Osteoblast (primary cell): ENCODE measurements around the gene NCLN. TPM values are rescaled to one million over a fixed set of nuclear protein-coding genes. Genes with fewer than 3 reads are reported as not detected.
A peak's percentile ranks its signal among the peaks of the same experiment; 100 is the strongest.

Experiments used
- DNase-seq: peaks from one replicate; pipeline ENCODE4 v3.0.0; 2011; ENCODE audit warnings: low spot score, mixed read lengths; ENCODE audit not compliant: insufficient read length; ENCODE audit errors: missing footprints
- H2AFZ ChIP-seq: 2 replicates; pipeline ENCODE4 v1.6.0; 2011; ENCODE audit warnings: mild to moderate bottlenecking, low read length
- H3K27ac ChIP-seq: 2 replicates; pipeline ENCODE4 v1.5.1; 2011; ENCODE audit warnings: mild to moderate bottlenecking, low read depth, low read length, moderate library complexity
- H3K27me3 ChIP-seq: 2 replicates; pipeline ENCODE4 v1.6.0; 2012; ENCODE audit warnings: mild to moderate bottlenecking, control low read depth, inconsistent platforms, low read length, moderate library complexity; ENCODE audit not compliant: insufficient read depth
- H3K36me3 ChIP-seq: 2 replicates; pipeline ENCODE4 v1.5.1; 2011; ENCODE audit warnings: mild to moderate bottlenecking, low read length, control low read depth, moderate library complexity; ENCODE audit not compliant: insufficient read depth
- H3K4me1 ChIP-seq: 2 replicates; pipeline ENCODE4 v1.5.1; 2011; ENCODE audit warnings: mild to moderate bottlenecking, low read length, control low read depth, moderate library complexity; ENCODE audit not compliant: insufficient read depth
- H3K4me2 ChIP-seq: 2 replicates; pipeline ENCODE4 v1.6.0; 2011; ENCODE audit warnings: mild to moderate bottlenecking, low read length; ENCODE audit not compliant: insufficient read depth
- H3K4me3 ChIP-seq: fragments of 200-600 bp; sonication (generic); 3 replicates; pipeline ENCODE4 v1.5.1; 2012; ENCODE audit warnings: mild to moderate bottlenecking, low read length, inconsistent platforms; ENCODE audit not compliant: insufficient read depth
- H3K79me2 ChIP-seq: 2 replicates; pipeline ENCODE4 v1.6.0; 2012; ENCODE audit warnings: mild to moderate bottlenecking, low read length, control low read depth, inconsistent platforms; ENCODE audit not compliant: insufficient read depth
- H3K9me3 ChIP-seq: 2 replicates; pipeline ENCODE4 v1.5.1; 2011; ENCODE audit warnings: low read depth, low read length, control low read depth
- H4K20me1 ChIP-seq: 2 replicates; pipeline ENCODE4 v1.6.0; 2012; ENCODE audit warnings: mild to moderate bottlenecking, low read length, control low read depth; ENCODE audit not compliant: insufficient read depth
- CTCF ChIP-seq: IDR thresholded peaks from 2 replicates; pipeline ENCODE4 v1.5.1; 2011; ENCODE audit warnings: mild to moderate bottlenecking, low read depth, low read length, moderate library complexity; ENCODE audit errors: extremely low read depth
- total RNA-seq: library from RNA; depleted of rRNA; stranded (reverse); fragments of >200 nt; gene quantifications from 2 replicates; pipeline ENCODE4 v1.2.3, GENCODE V29; 2012

NCLN gene
- total RNA-seq, 1 donor, result 39.4 TPM

DNA sequence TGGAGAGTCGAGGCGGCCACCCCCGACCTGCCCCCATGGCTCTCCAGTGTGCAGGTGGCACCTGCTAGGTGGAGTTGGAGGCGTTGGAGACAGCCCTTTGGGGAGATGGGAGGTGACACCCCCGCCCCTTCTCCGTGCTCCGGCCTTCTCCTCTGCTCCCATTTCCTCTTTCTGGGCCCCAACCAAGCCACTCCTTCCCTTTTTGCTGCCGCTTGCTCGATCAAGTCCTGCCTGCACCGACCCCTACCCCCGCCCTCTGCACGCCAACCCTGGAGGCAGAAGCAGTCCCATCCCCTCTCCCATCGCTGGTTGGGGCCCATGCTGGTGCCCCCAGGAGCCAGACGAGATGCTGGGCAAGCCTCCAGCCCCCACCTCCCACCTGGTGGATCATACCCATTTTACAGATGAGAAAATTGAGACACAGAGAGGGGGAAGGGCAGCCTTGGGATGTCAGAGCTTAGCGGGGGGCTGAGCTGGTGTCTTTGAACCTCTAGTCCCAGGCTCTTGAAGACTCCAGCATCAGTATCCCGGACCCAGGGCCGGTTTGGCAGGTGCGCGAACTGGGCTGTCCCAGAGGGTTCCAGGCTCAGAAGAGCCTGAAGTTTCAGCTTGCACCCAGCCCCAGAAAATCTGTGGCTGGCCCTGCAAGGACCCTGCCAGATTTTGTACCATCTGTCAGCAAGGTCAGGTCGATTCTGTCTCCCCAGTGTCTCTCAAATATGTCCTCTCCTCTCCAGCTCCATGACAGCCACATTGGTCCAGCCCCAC lies 39.6 kb upstream of the NCLN start:
- H2AFZ ChIP-seq, result no peak overlapping the region
- H3K9me3 ChIP-seq, result no peaks in the 10 kb centered on the region
- no peaks in the 10 kb centered on the region for H3K79me2 ChIP-seq
- peaks cover 2% of the 10 kb centered on the region for H3K27me3 ChIP-seq
- H3K36me3 ChIP-seq, result no peaks in the 10 kb centered on the region
- DNase-seq, result no peak
- no peak overlapping the region for H3K4me2 ChIP-seq
- H3K27ac ChIP-seq, result no peak overlapping the region
- H4K20me1 ChIP-seq, result no peaks in the 10 kb centered on the region
- TF ChIP-seq CTCF, result no peak
- H3K4me1 ChIP-seq, result peaks cover 19% of the 10 kb centered on the region
- H3K4me3 ChIP-seq, result no peak overlapping the region

GRCh38 chr19:3146677-3147100 lies 39.0 kb upstream of the NCLN start:
- Histone ChIP-seq H4K20me1 (no peaks in the 10 kb centered on the region), H3K36me3 (no peaks in the 10 kb centered on the region), H3K79me2 (no peaks in the 10 kb centered on the region), H2AFZ (no peak overlapping the region), H3K4me3 (no peak overlapping the region), H3K27me3 (peaks cover 2% of the 10 kb centered on the region), H3K27ac (no peak overlapping the region), H3K9me3 (no peaks in the 10 kb centered on the region), H3K4me1 (peaks cover 14% of the 10 kb centered on the region), H3K4me2 (no peak overlapping the region)
- peak; percentile 54 for TF ChIP-seq CTCF
- peak; percentile 77 for DNase-seq

DNA sequence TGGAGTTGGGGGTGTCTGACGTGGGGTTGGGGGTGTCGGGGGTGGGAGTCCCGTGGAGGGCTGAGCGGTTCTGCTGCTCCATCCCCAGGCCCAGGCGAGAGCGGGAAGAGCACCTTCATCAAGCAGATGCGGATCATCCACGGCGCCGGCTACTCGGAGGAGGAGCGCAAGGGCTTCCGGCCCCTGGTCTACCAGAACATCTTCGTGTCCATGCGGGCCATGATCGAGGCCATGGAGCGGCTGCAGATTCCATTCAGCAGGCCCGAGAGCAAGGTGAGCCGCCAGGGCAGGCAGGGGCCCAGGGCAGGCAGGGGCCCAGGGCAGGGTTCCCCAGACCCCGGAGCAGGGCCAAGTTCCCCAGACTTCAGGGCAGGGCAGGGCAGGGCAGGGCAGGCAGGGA lies 37.2 kb upstream of the NCLN start:
- no peak for DNase-seq
- no peak overlapping the region for H3K27ac ChIP-seq
- no peak overlapping the region for H3K4me3 ChIP-seq
- H3K79me2 ChIP-seq, result no peaks in the 10 kb centered on the region
- H3K4me2 ChIP-seq, result no peak overlapping the region
- no peaks in the 10 kb centered on the region for H3K36me3 ChIP-seq
- peaks cover 2% of the 10 kb centered on the region for H3K27me3 ChIP-seq
- no peak for TF ChIP-seq CTCF
- H3K4me1 ChIP-seq, result no peaks in the 10 kb centered on the region
- H4K20me1 ChIP-seq, result no peaks in the 10 kb centered on the region
- H3K9me3 ChIP-seq, result no peaks in the 10 kb centered on the region
- H2AFZ ChIP-seq, result no peak overlapping the region

DNA sequence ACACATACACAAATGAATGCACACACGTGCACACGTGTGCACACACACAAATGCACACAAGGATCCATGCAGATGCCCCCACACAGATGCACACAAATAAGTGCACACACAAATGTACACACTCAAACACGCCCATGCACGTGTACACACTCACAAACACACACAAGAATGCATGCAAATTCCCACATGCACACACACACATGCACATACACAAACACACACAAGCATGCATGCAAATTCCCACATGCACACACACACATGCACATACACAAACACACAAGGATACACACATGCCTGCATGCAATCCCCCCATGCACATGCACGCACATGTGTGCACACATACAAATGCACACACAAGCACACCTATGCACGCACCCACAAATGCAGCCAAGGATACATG lies 36.6 kb upstream of the NCLN start:
- no peaks in the 10 kb centered on the region for H4K20me1 ChIP-seq
- H3K9me3 ChIP-seq, result no peaks in the 10 kb centered on the region
- no peak overlapping the region for H2AFZ ChIP-seq
- no peaks in the 10 kb centered on the region for H3K79me2 ChIP-seq
- H3K27me3 ChIP-seq, result peaks cover 2% of the 10 kb centered on the region
- no peak for TF ChIP-seq CTCF
- no peak overlapping the region for H3K27ac ChIP-seq
- H3K4me3 ChIP-seq, result no peak overlapping the region
- DNase-seq, result no peak
- H3K4me2 ChIP-seq, result no peak overlapping the region
- no peaks in the 10 kb centered on the region for H3K4me1 ChIP-seq
- no peaks in the 10 kb centered on the region for H3K36me3 ChIP-seq
